SK-N-SH (cell line): ENCODE measurements around the gene CCDC24. TPM values are rescaled to one million over a fixed set of nuclear protein-coding genes. Genes with fewer than 3 reads are reported as not detected.

Source experiments
- CTCF ChIA-PET: fragments of 300-600, 350-600 bp; formaldehyde crosslinking; extraction: SDS; loops from one replicate; lab custom pipeline; 2021; lab: Yijun Ruan, JAX
- POLR2A ChIA-PET: fragments of 350-600 bp; sonication (Branson Sonifier 250); formaldehyde crosslinking; extraction: SDS; loops from one replicate; lab custom pipeline; 2020; ENCODE audit warnings: antibody characterized with exemption, inconsistent platforms; lab: Yijun Ruan, JAX
- DNase-seq: peaks from one replicate; pipeline ENCODE4 v3.0.0; 2012
- H2AFZ ChIP-seq: fragments of 200-600 bp; sonication (generic); 2 replicates; pipeline ENCODE4 v1.8.1; 2016; ENCODE audit warnings: antibody characterized with exemption, mild to moderate bottlenecking, low read depth
- H3F3A ChIP-seq: fragments of 200-600 bp; sonication (generic); replicated peaks from 2 replicates; pipeline ENCODE3; 2016; ENCODE audit warnings: antibody characterized with exemption, mild to moderate bottlenecking; ENCODE audit not compliant: insufficient read depth
- H3K27ac ChIP-seq, 2 experiments: fragments of 200-500 bp in 1 of 2; fragments of 200-600 bp in 1 of 2; sonication (Bioruptor generic) in 1 of 2; sonication (generic), shearing (Covaris generic) in 1 of 2; 2 replicates each; pipeline versions ENCODE4 v1.5.1 to v1.6.1; 2014 to 2016; ENCODE audit warnings: low read depth in 2 of 2, inconsistent platforms in 1 of 2, low read length in 1 of 2, mild to moderate bottlenecking in 1 of 2, mixed read lengths in 1 of 2
- H3K27me3 ChIP-seq: fragments of 200-600 bp; sonication (generic), shearing (Covaris generic); 2 replicates; pipeline ENCODE4 v1.6.1; 2016; ENCODE audit warnings: mixed run types; ENCODE audit not compliant: insufficient read depth
- H3K36me3 ChIP-seq, 2 experiments: fragments of 200-500 bp in 1 of 2; fragments of 200-600 bp in 1 of 2; sonication (Bioruptor generic) in 1 of 2; sonication (generic) in 1 of 2; replicated peaks in 1 of 2; 2 replicates each; pipeline versions ENCODE3 to v1.5.1; 2014 to 2016; ENCODE audit warnings: low read length in 1 of 2, mild to moderate bottlenecking in 1 of 2; ENCODE audit not compliant: insufficient read depth in 2 of 2, control insufficient read depth in 1 of 2
- H3K4me1 ChIP-seq, 2 experiments: fragments of 200-500 bp in 1 of 2; fragments of 200-600 bp in 1 of 2; sonication (Bioruptor generic) in 1 of 2; sonication (generic), shearing (Covaris generic) in 1 of 2; 2 replicates each; pipeline versions ENCODE4 v1.5.1 to v1.6.1; 2014 to 2016; ENCODE audit warnings: low read depth in 1 of 2, low read length in 1 of 2, mixed run types in 1 of 2; ENCODE audit not compliant: insufficient read depth in 2 of 2, control insufficient read depth in 1 of 2
- H3K4me2 ChIP-seq: fragments of 200-600 bp; sonication (generic), shearing (Covaris generic); 2 replicates; pipeline ENCODE4 v1.6.1; 2017; ENCODE audit warnings: mixed run types
- H3K4me3 ChIP-seq, 2 experiments: fragments of 200-500 bp in 1 of 2; fragments of 200-600 bp in 1 of 2; sonication (Bioruptor generic) in 1 of 2; sonication (generic), shearing (Covaris generic) in 1 of 2; 2 replicates each; pipeline versions ENCODE4 v1.5.1 to v1.8.1; 2014 to 2016; ENCODE audit warnings: low read depth in 2 of 2, inconsistent platforms in 1 of 2, low read length in 1 of 2, mild to moderate bottlenecking in 1 of 2, mixed read lengths in 1 of 2, moderate library complexity in 1 of 2
- H3K79me2 ChIP-seq: fragments of 200-600 bp; sonication (generic); 2 replicates; pipeline ENCODE4 v1.8.1; 2017; ENCODE audit warnings: mild to moderate bottlenecking; ENCODE audit not compliant: insufficient read depth
- H3K9ac ChIP-seq: fragments of 200-600 bp; sonication (generic); 2 replicates; pipeline ENCODE4 v1.6.1; 2017; ENCODE audit warnings: mixed run types
- H3K9me2 ChIP-seq: fragments of 200-600 bp; sonication (generic); 2 replicates; pipeline ENCODE4 v1.6.1; 2017; ENCODE audit warnings: mixed run types
- H3K9me3 ChIP-seq: fragments of 200-600 bp; sonication (generic); 2 replicates; pipeline ENCODE4 v1.6.1; 2017; ENCODE audit warnings: mixed run types, mild to moderate bottlenecking, moderate library complexity
- H4K20me1 ChIP-seq: fragments of 200-600 bp; sonication (generic); 2 replicates; pipeline ENCODE4 v1.6.1; 2017; ENCODE audit warnings: mild to moderate bottlenecking, mixed run types; ENCODE audit not compliant: insufficient read depth
- EP300 ChIP-seq, 2 experiments: IDR thresholded peaks; 2 replicates each; pipeline versions ENCODE4 v1.4.0 to v1.6.1; 2012; ENCODE audit warnings: borderline replicate concordance in 1 of 2, low read depth in 1 of 2, low read length in 1 of 2
- EZH2phosphoT487 ChIP-seq: fragments of 200-600 bp; sonication (generic); IDR thresholded peaks from 2 replicates; pipeline ENCODE4 v1.6.1; 2017; ENCODE audit warnings: low read depth, mixed run types, mild to moderate bottlenecking, antibody characterized with exemption, moderate library complexity, borderline replicate concordance
- JUND ChIP-seq: IDR thresholded peaks from 2 replicates; pipeline ENCODE4 v1.4.0; 2012
- MEF2A ChIP-seq: IDR thresholded peaks from 2 replicates; pipeline ENCODE4 v1.4.0; 2012; ENCODE audit warnings: low read depth, borderline replicate concordance
- MXI1 ChIP-seq: IDR thresholded peaks from 2 replicates; pipeline ENCODE4 v1.6.1; 2012; ENCODE audit warnings: mild to moderate bottlenecking, low read depth, low read length, improper control_type of control experiment
- NRF1 ChIP-seq: IDR thresholded peaks from 2 replicates; pipeline ENCODE4 v1.6.1; 2012; ENCODE audit warnings: low read depth, mild to moderate bottlenecking, low read length
- RAD21 ChIP-seq: IDR thresholded peaks from 2 replicates; pipeline ENCODE4 v1.6.1; 2012; ENCODE audit warnings: mild to moderate bottlenecking, low read length
- RFX5 ChIP-seq: IDR thresholded peaks from 2 replicates; pipeline ENCODE4 v1.6.1; 2012; ENCODE audit warnings: mild to moderate bottlenecking, improper control_type of control experiment, low read length
- RXRA ChIP-seq: IDR thresholded peaks from 2 replicates; pipeline ENCODE4 v1.4.0; 2012; ENCODE audit warnings: low read depth, mild to moderate bottlenecking, borderline replicate concordance
- SIN3A ChIP-seq: IDR thresholded peaks from 2 replicates; pipeline ENCODE4 v1.6.1; 2012; ENCODE audit warnings: low read depth, mild to moderate bottlenecking, low read length, moderate library complexity, borderline replicate concordance
- SMC3 ChIP-seq: IDR thresholded peaks from 2 replicates; pipeline ENCODE4 v1.6.1; 2012; ENCODE audit warnings: low read depth, low read length, improper control_type of control experiment
- TCF12 ChIP-seq: IDR thresholded peaks from 2 replicates; pipeline ENCODE4 v1.4.0; 2012
- WGBS: methylation state at CpG from one replicate; pipeline ENCODE4 v1.1.6; 2017; ENCODE audit warnings: low lambda C conversion rate; 5-methylcytosine and 5-hydroxymethylcytosine counted together
- polyA plus RNA-seq, 3 experiments: library from polyadenylated mRNA; depleted of rRNA; stranded (reverse); fragments of >200 nt; gene quantifications; 2 replicates each; pipeline ENCODE4 v1.2.3, GENCODE V29; 2012
- TF ChIP-seq, protein P1 (sequence below): IDR thresholded peaks from 2 replicates; pipeline ENCODE4 v1.6.1; 2012; ENCODE audit warnings: mild to moderate bottlenecking, low read depth, low read length, moderate library complexity
- TF ChIP-seq, protein P2 (sequence below): fragments of 200-600 bp; sonication (generic); IDR thresholded peaks from 2 replicates; pipeline ENCODE4 v1.6.1; 2017; ENCODE audit warnings: antibody characterized with exemption, mild to moderate bottlenecking, moderate library complexity
- TF ChIP-seq, protein P3 (sequence below): IDR thresholded peaks from 2 replicates; pipeline ENCODE4 v1.4.0; 2012; ENCODE audit warnings: low read depth, borderline replicate concordance
- TF ChIP-seq, protein P4 (sequence below): fragments of 150-350 bp; IDR thresholded peaks from 2 replicates; pipeline ENCODE4 v1.6.1; 2017; ENCODE audit warnings: antibody characterized with exemption, low read length, low read depth, borderline replicate concordance

The CCDC24 gene
- polyA plus RNA-seq, 1 of the 3 experiments (the other 2 are of a cell fraction), result 7.5 TPM

DNA sequence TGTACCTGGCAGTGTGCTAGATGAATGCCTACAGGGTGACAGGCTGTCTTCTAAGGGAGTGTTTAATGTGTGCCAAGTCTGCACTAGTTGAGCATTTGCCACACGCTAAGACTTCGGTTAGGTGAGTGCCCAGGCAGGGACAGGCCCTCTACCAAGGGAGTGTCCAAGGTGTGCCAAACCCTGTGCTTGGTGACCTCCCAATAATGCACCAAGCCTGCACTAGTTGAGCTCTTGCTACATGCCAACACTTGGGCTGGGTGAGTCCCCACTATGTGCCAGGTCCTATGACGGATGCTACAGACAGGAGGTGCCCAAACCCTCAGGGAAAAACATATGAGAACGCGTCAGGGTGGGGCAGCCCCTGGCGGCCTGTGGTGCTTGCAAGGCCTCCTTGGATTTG lies 29.1 kb downstream of the CCDC24 start:
- CTCF ChIA-PET, result interaction anchor here (1.1 to 25.6 kb wide), 5 partner anchors 10 to 27 kb away, joined by 3 to 598 read pairs (median 7); partner anchors contain the start of genes CCDC24 and SLC6A9
- no peak overlapping the region for H3K27ac ChIP-seq

More for the DNA sequence above, 29.1 kb downstream of the CCDC24 start:
- 80% methylated on average over 5 of the region's 6 CpGs for WGBS
- DNase-seq, result no peak
- Histone ChIP-seq H3K27me3 (no peaks in the 10 kb centered on the region), H3K9me3 (no peaks in the 10 kb centered on the region), H3K36me3 (no peaks in the 10 kb centered on the region), H3K4me1 (peaks cover 0 to 14% of the 10 kb centered on the region in 2 experiments; a peak in 1 of 4 replicates), H3K9ac (no peak overlapping the region), H4K20me1 (no peaks in the 10 kb centered on the region), H3K79me2 (no peaks in the 10 kb centered on the region), H3K4me3 (no peak overlapping the region), H3F3A (no peaks in the 10 kb centered on the region), H3K4me2 (no peak overlapping the region), H2AFZ (no peak overlapping the region), H3K9me2 (no peaks in the 10 kb centered on the region)
- POLR2A ChIA-PET, result no interaction called here
- TF ChIP-seq SMC3 (no peak), EZH2phosphoT487 (no peak), NRF1 (no peak), TCF12 (no peak), JUND (no peak), MEF2A (no peak), RXRA (no peak), RAD21 (no peak), SIN3A (no peak), MXI1 (no peak), RFX5 (no peak), EP300 (IDR thresholded peaks at IDR 0.05; ENCODE audit: borderline replicate concordance in 1 of 2, low read depth in 1 of 2, low read length in 1 of 2) (no peak)
- TF ChIP-seq, protein P1, sequence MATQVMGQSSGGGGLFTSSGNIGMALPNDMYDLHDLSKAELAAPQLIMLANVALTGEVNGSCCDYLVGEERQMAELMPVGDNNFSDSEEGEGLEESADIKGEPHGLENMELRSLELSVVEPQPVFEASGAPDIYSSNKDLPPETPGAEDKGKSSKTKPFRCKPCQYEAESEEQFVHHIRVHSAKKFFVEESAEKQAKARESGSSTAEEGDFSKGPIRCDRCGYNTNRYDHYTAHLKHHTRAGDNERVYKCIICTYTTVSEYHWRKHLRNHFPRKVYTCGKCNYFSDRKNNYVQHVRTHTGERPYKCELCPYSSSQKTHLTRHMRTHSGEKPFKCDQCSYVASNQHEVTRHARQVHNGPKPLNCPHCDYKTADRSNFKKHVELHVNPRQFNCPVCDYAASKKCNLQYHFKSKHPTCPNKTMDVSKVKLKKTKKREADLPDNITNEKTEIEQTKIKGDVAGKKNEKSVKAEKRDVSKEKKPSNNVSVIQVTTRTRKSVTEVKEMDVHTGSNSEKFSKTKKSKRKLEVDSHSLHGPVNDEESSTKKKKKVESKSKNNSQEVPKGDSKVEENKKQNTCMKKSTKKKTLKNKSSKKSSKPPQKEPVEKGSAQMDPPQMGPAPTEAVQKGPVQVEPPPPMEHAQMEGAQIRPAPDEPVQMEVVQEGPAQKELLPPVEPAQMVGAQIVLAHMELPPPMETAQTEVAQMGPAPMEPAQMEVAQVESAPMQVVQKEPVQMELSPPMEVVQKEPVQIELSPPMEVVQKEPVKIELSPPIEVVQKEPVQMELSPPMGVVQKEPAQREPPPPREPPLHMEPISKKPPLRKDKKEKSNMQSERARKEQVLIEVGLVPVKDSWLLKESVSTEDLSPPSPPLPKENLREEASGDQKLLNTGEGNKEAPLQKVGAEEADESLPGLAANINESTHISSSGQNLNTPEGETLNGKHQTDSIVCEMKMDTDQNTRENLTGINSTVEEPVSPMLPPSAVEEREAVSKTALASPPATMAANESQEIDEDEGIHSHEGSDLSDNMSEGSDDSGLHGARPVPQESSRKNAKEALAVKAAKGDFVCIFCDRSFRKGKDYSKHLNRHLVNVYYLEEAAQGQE, result no peak
- TF ChIP-seq, protein P2, sequence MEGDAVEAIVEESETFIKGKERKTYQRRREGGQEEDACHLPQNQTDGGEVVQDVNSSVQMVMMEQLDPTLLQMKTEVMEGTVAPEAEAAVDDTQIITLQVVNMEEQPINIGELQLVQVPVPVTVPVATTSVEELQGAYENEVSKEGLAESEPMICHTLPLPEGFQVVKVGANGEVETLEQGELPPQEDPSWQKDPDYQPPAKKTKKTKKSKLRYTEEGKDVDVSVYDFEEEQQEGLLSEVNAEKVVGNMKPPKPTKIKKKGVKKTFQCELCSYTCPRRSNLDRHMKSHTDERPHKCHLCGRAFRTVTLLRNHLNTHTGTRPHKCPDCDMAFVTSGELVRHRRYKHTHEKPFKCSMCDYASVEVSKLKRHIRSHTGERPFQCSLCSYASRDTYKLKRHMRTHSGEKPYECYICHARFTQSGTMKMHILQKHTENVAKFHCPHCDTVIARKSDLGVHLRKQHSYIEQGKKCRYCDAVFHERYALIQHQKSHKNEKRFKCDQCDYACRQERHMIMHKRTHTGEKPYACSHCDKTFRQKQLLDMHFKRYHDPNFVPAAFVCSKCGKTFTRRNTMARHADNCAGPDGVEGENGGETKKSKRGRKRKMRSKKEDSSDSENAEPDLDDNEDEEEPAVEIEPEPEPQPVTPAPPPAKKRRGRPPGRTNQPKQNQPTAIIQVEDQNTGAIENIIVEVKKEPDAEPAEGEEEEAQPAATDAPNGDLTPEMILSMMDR, result no peak
- TF ChIP-seq, protein P3, sequence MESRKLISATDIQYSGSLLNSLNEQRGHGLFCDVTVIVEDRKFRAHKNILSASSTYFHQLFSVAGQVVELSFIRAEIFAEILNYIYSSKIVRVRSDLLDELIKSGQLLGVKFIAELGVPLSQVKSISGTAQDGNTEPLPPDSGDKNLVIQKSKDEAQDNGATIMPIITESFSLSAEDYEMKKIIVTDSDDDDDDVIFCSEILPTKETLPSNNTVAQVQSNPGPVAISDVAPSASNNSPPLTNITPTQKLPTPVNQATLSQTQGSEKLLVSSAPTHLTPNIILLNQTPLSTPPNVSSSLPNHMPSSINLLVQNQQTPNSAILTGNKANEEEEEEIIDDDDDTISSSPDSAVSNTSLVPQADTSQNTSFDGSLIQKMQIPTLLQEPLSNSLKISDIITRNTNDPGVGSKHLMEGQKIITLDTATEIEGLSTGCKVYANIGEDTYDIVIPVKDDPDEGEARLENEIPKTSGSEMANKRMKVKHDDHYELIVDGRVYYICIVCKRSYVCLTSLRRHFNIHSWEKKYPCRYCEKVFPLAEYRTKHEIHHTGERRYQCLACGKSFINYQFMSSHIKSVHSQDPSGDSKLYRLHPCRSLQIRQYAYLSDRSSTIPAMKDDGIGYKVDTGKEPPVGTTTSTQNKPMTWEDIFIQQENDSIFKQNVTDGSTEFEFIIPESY, result no peak
- TF ChIP-seq, protein P4, sequence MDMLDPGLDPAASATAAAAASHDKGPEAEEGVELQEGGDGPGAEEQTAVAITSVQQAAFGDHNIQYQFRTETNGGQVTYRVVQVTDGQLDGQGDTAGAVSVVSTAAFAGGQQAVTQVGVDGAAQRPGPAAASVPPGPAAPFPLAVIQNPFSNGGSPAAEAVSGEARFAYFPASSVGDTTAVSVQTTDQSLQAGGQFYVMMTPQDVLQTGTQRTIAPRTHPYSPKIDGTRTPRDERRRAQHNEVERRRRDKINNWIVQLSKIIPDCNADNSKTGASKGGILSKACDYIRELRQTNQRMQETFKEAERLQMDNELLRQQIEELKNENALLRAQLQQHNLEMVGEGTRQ, result no peak
